Panc1 (cell line): Measurements from ENCODE around the gene PVALB.

Source experiments
- CTCF ChIP-seq: fragments of 450-650 bp; IDR thresholded peaks from 2 replicates; pipeline ENCODE4 v1.5.1; 2017; ENCODE audit warnings: mild to moderate bottlenecking
- POLR2AphosphoS5 ChIP-seq: IDR thresholded peaks from 2 replicates; pipeline ENCODE4 v1.6.1; 2012; ENCODE audit warnings: mild to moderate bottlenecking, low read depth, low read length, moderate library complexity
- REST ChIP-seq, 2 experiments: IDR thresholded peaks; 2 replicates each; pipeline ENCODE4 v1.6.1; 2011 to 2012; ENCODE audit warnings: low read depth in 2 of 2, control low read depth in 1 of 2, low read length in 1 of 2, mild to moderate bottlenecking in 1 of 2, moderate library complexity in 1 of 2; ENCODE audit not compliant: insufficient read depth in 1 of 2
- SIN3A ChIP-seq: IDR thresholded peaks from 2 replicates; pipeline ENCODE4 v1.6.1; 2012; ENCODE audit warnings: low read depth, mild to moderate bottlenecking, low read length, moderate library complexity, borderline replicate concordance; ENCODE audit not compliant: insufficient read depth
- TCF7L2 ChIP-seq: IDR thresholded peaks from 2 replicates; pipeline ENCODE4 v1.6.1; 2011; ENCODE audit warnings: mild to moderate bottlenecking, low read depth, low read length, inconsistent platforms

DNA sequence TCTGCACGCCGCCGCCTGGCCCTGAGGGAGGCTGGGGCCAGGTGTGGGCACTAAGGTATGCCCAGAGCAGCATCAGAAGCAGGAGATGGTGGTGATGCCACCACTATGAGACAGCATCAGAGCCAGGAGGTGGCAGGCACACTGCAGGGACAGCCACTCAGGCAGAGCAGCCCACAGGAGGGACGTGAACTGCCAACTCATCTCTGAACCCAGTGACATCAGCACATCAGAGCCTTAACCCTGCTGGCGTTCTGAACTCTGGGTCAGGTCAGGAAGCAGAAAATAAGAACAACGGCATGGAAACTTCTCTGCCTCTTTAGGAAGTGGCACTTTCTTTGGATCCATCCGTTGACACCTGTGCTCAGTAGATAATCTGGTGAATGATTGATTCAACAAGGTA, 26.2 kb downstream of the PVALB start:
- no peak for TF ChIP-seq CTCF
- no peak for TF ChIP-seq SIN3A
- TF ChIP-seq POLR2AphosphoS5, result no peak
- TF ChIP-seq REST (IDR thresholded peaks at IDR 0.05; ENCODE audit: insufficient read depth in 1 of 2, low read depth in 2 of 2, low read length in 1 of 2), result no peak
- no peak for TF ChIP-seq TCF7L2
